ENCODE data around the gene RPL11. TPM values are rescaled to one million over a fixed set of nuclear protein-coding genes. Genes with fewer than 3 reads are reported as not detected.

The RPL11 gene
- 100 to 1,000 TPM; 302 to 593 (median 504) TPM for total RNA-seq

GRCh38 chr1:23691499-23692307 is at the start of gene RPL11:
Gene RPL11, plus strand, starts transcription at chr1:23691806. Its CDS starts 18 bp downstream, at chr1:23691824.
- H3K27ac ChIP-seq = peak within 1 kb of the TSS; percentile 84 to 93 (median 91)
- peaks cover 5 to 44% of the 10 kb centered on the region in 2 donors for H3K36me3 ChIP-seq
- peak within 1 kb of the TSS; percentile 85 to 99 (median 93) for H3K4me3 ChIP-seq
- in situ Hi-C loops (cut with MboI; ENCODE audit: low sequenced_read_pairs in 4 of 4) (loop anchor here in 1 of 4 donors (5.0 kb wide), 1 partner anchor 51 kb away; the partner anchor contains the start of gene ELOA), intact Hi-C loops (cut with DNase I; ENCODE audit: low total_unique reads) (loop anchor here (1.0 to 10.0 kb wide), 4 partner anchors 52 to 347 kb away; partner anchors contain the start of genes ELOA, FUCA1 and HNRNPR)
- peaks cover 45 to 47% of the 10 kb centered on the region in 2 donors for H3K4me1 ChIP-seq
- ATAC-seq (peak; percentile 99 to 100), DNase-seq (peak; percentile 94 to 96)
- peak; percentile 80 to 90 (median 90) for TF ChIP-seq CTCF (IDR thresholded peaks at IDR 0.05 in 4 of 5, conservative IDR thresholded peaks at IDR 0.05 in 1 of 5)
- peak; percentile 83 to 94 for TF ChIP-seq POLR2A (IDR thresholded peaks at IDR 0.05)
- H3K27me3 ChIP-seq = no peaks in the 10 kb centered on the region
- no peaks in the 10 kb centered on the region for H3K9me3 ChIP-seq

GRCh38 chr1:23643736-23644554 is 47.7 kb upstream of the RPL11 start:
- TF ChIP-seq POLR2A (IDR thresholded peaks at IDR 0.05) (no peak), CTCF (IDR thresholded peaks at IDR 0.05 in 4 of 5, conservative IDR thresholded peaks at IDR 0.05 in 1 of 5) (no peak)
- in situ Hi-C loops (cut with MboI; ENCODE audit: low sequenced_read_pairs in 4 of 4) = no loop called here
- ATAC-seq (peak; percentile 31 to 34), DNase-seq (no peak)
- Histone ChIP-seq H3K27ac (peak overlapping the region in 1 of 4 donors; percentile 30), H3K4me1 (peaks cover 29 to 30% of the 10 kb centered on the region in 2 donors), H3K4me3 (no peak overlapping the region), H3K36me3 (no peaks in the 10 kb centered on the region), H3K9me3 (no peaks in the 10 kb centered on the region), H3K27me3 (no peaks in the 10 kb centered on the region)
- intact Hi-C loops (cut with DNase I; ENCODE audit: low total_unique reads) = no loop called here

- Histone ChIP-seq H3K36me3 (no peaks in the 10 kb centered on the region), H3K27me3 (no peaks in the 10 kb centered on the region), H3K4me1 (peaks cover 24% of the 10 kb centered on the region in 2 donors), H3K9me3 (no peaks in the 10 kb centered on the region), H3K4me3 (no peak overlapping the region), H3K27ac (no peak overlapping the region)
- intact Hi-C loops (cut with DNase I; ENCODE audit: low total_unique reads) (no loop called here), in situ Hi-C loops (cut with MboI; ENCODE audit: low sequenced_read_pairs in 4 of 4) (no loop called here)
- TF ChIP-seq CTCF (IDR thresholded peaks at IDR 0.05 in 4 of 5, conservative IDR thresholded peaks at IDR 0.05 in 1 of 5) (no peak), POLR2A (IDR thresholded peaks at IDR 0.05) (no peak)
- ATAC-seq = peak in 1 of 2 donors; percentile 38
- DNase-seq = no peak
Observed at GRCh38 chr1:23644555-23644866, 47.1 kb upstream of the RPL11 start.

- in situ Hi-C loops (cut with MboI; ENCODE audit: low sequenced_read_pairs in 4 of 4) = no loop called here
- H3K27me3 ChIP-seq = no peaks in the 10 kb centered on the region
- DNase-seq (no peak), ATAC-seq (no peak)
- no peaks in the 10 kb centered on the region for H3K36me3 ChIP-seq
- no peak overlapping the region for H3K27ac ChIP-seq
- TF ChIP-seq CTCF (IDR thresholded peaks at IDR 0.05 in 4 of 5, conservative IDR thresholded peaks at IDR 0.05 in 1 of 5) = no peak
- intact Hi-C loops (cut with DNase I; ENCODE audit: low total_unique reads) = no loop called here
- H3K4me1 ChIP-seq = peaks cover 20 to 23% of the 10 kb centered on the region in 2 donors
- H3K9me3 ChIP-seq = no peaks in the 10 kb centered on the region
- no peak overlapping the region for H3K4me3 ChIP-seq
Observed at GRCh38 chr1:23645338-23645737, 46.3 kb upstream of the RPL11 start.

All from gastrocnemius medialis (tissue), 4 donors.